ENCODE data around the gene DIS3L. TPM values are rescaled to one million over a fixed set of nuclear protein-coding genes. Genes with fewer than 3 reads are reported as not detected.

Gene DIS3L
- total RNA-seq, 1 donor from 2014 or later = 8.1 TPM

GRCh38 chr15:66308531-66308930 is 15.2 kb downstream of the DIS3L start:
- no peaks in the 10 kb centered on the region for H3K9me3 Mint-ChIP-seq (ENCODE audit: unreplicated experiment)
- Histone ChIP-seq H4K20me1 (ENCODE audit: insufficient read depth, low read length) (no peaks in the 10 kb centered on the region), H3K27ac (ENCODE audit: low read depth, low read length) (no peak overlapping the region), H3K79me2 (ENCODE audit: insufficient read depth, low read length) (no peaks in the 10 kb centered on the region), H3K4me1 (ENCODE audit: insufficient read depth, low read length) (no peaks in the 10 kb centered on the region), H3K36me3 (ENCODE audit: insufficient read depth, low read length) (peaks cover 2% of the 10 kb centered on the region), H3K9me3 (ENCODE audit: insufficient read depth, low read depth, low read length) (no peaks in the 10 kb centered on the region), H3K9ac (ENCODE audit: low read length) (no peak overlapping the region), H3K4me3 (ENCODE audit: insufficient read depth, low read depth, low read length) (no peak overlapping the region), H2AFZ (ENCODE audit: low read depth, low read length) (no peak overlapping the region), H3K27me3 (ENCODE audit: insufficient read depth, low read length) (no peaks in the 10 kb centered on the region), H3K4me2 (ENCODE audit: low read length) (no peak overlapping the region)
- no peak for DNase-seq (ENCODE audit: low read depth)
- no peaks in the 10 kb centered on the region for H3K4me1 Mint-ChIP-seq (ENCODE audit: low read depth, unreplicated experiment)
- H3K27me3 Mint-ChIP-seq (ENCODE audit: low read depth, unreplicated experiment) = no peaks in the 10 kb centered on the region
- H3K36me3 Mint-ChIP-seq (ENCODE audit: low read depth, unreplicated experiment) = peaks cover 2% of the 10 kb centered on the region
- TF ChIP-seq EZH2 (IDR thresholded peaks at IDR 0.05; ENCODE audit: insufficient read depth, low read length) = no peak
- TF ChIP-seq CTCF (IDR thresholded peaks at IDR 0.05; ENCODE audit: insufficient read depth, low read depth, low read length) = no peak
- no peak overlapping the region for H3K4me3 Mint-ChIP-seq (ENCODE audit: unreplicated experiment)
- no peak overlapping the region for H3K27ac Mint-ChIP-seq (ENCODE audit: unreplicated experiment)
- FAIRE-seq = no peak

- Histone ChIP-seq H3K36me3 (ENCODE audit: insufficient read depth, low read length) (peaks cover 4% of the 10 kb centered on the region), H3K4me2 (ENCODE audit: low read length) (no peak overlapping the region), H3K9me3 (ENCODE audit: insufficient read depth, low read depth, low read length) (no peaks in the 10 kb centered on the region), H3K79me2 (ENCODE audit: insufficient read depth, low read length) (no peaks in the 10 kb centered on the region), H3K27me3 (ENCODE audit: insufficient read depth, low read length) (no peaks in the 10 kb centered on the region), H3K27ac (ENCODE audit: low read depth, low read length) (no peak overlapping the region), H3K4me1 (ENCODE audit: insufficient read depth, low read length) (no peaks in the 10 kb centered on the region), H4K20me1 (ENCODE audit: insufficient read depth, low read length) (no peaks in the 10 kb centered on the region), H2AFZ (ENCODE audit: low read depth, low read length) (no peak overlapping the region), H3K4me3 (ENCODE audit: insufficient read depth, low read depth, low read length) (no peak overlapping the region), H3K9ac (ENCODE audit: low read length) (no peak overlapping the region)
- Mint-ChIP-seq H3K9me3 (ENCODE audit: unreplicated experiment) (no peaks in the 10 kb centered on the region), H3K27ac (ENCODE audit: unreplicated experiment) (no peak overlapping the region), H3K36me3 (ENCODE audit: low read depth, unreplicated experiment) (peaks cover 2% of the 10 kb centered on the region), H3K4me3 (ENCODE audit: unreplicated experiment) (no peak overlapping the region), H3K27me3 (ENCODE audit: low read depth, unreplicated experiment) (no peaks in the 10 kb centered on the region), H3K4me1 (ENCODE audit: low read depth, unreplicated experiment) (no peaks in the 10 kb centered on the region)
- no peak for FAIRE-seq
- DNase-seq (ENCODE audit: low read depth) = no peak
- TF ChIP-seq EZH2 (IDR thresholded peaks at IDR 0.05; ENCODE audit: insufficient read depth, low read length) = no peak
- TF ChIP-seq CTCF (IDR thresholded peaks at IDR 0.05; ENCODE audit: insufficient read depth, low read depth, low read length) = no peak
These were observed 16.5 kb downstream of the DIS3L start for GRCh38 chr15:66309828-66310227.

GRCh38 chr15:66310786-66311185 is 17.4 kb downstream of the DIS3L start:
- TF ChIP-seq CTCF (IDR thresholded peaks at IDR 0.05; ENCODE audit: insufficient read depth, low read depth, low read length) = no peak
- no peak for TF ChIP-seq EZH2 (IDR thresholded peaks at IDR 0.05; ENCODE audit: insufficient read depth, low read length)
- H3K27ac Mint-ChIP-seq (ENCODE audit: unreplicated experiment) = no peak overlapping the region
- DNase-seq (ENCODE audit: low read depth) = no peak

More at GRCh38 chr15:66310786-66311185, 17.4 kb downstream of the DIS3L start:
- no peaks in the 10 kb centered on the region for H3K9me3 ChIP-seq (ENCODE audit: insufficient read depth, low read depth, low read length)
- no peak overlapping the region for H3K4me2 ChIP-seq (ENCODE audit: low read length)
- peaks cover 4% of the 10 kb centered on the region for H3K36me3 ChIP-seq (ENCODE audit: insufficient read depth, low read length)
- H3K36me3 Mint-ChIP-seq (ENCODE audit: low read depth, unreplicated experiment) = peaks cover 2% of the 10 kb centered on the region
- H3K27me3 ChIP-seq (ENCODE audit: insufficient read depth, low read length) = no peaks in the 10 kb centered on the region
- H3K4me3 Mint-ChIP-seq (ENCODE audit: unreplicated experiment) = no peak overlapping the region
- H3K4me3 ChIP-seq (ENCODE audit: insufficient read depth, low read depth, low read length) = no peak overlapping the region
- no peak overlapping the region for H3K27ac ChIP-seq (ENCODE audit: low read depth, low read length)
- H3K4me1 Mint-ChIP-seq (ENCODE audit: low read depth, unreplicated experiment) = no peaks in the 10 kb centered on the region
- no peaks in the 10 kb centered on the region for H3K9me3 Mint-ChIP-seq (ENCODE audit: unreplicated experiment)
- no peak for FAIRE-seq
- H2AFZ ChIP-seq (ENCODE audit: low read depth, low read length) = no peak overlapping the region
- H3K9ac ChIP-seq (ENCODE audit: low read length) = no peak overlapping the region
- H3K27me3 Mint-ChIP-seq (ENCODE audit: low read depth, unreplicated experiment) = no peaks in the 10 kb centered on the region
- no peaks in the 10 kb centered on the region for H3K79me2 ChIP-seq (ENCODE audit: insufficient read depth, low read length)
- H3K4me1 ChIP-seq (ENCODE audit: insufficient read depth, low read length) = no peaks in the 10 kb centered on the region
- H4K20me1 ChIP-seq (ENCODE audit: insufficient read depth, low read length) = no peaks in the 10 kb centered on the region

Measured in astrocyte (in vitro differentiated cells and primary cell).